Colonic mucosa (tissue), 4 donors: ENCODE measurements around the gene CLDN18. TPM values are rescaled to one million over a fixed set of nuclear protein-coding genes. Genes with fewer than 3 reads are reported as not detected.

ENCODE experiments used
- DNase-seq: peaks from one replicate; pipeline ENCODE4 v3.0.0-alpha.2; 2020
- H3K27ac ChIP-seq: fragments of 200-600 bp; one replicate; pipeline ENCODE4 v1.8.0; 2021
- H3K27me3 ChIP-seq: fragments of 200-600 bp; one replicate; pipeline ENCODE4 v1.8.0; 2021
- H3K36me3 ChIP-seq: fragments of 200-600 bp; one replicate; pipeline ENCODE4 v1.8.0; 2021
- H3K4me1 ChIP-seq: fragments of 200-600 bp; one replicate; pipeline ENCODE4 v1.8.0; 2021; ENCODE audit warnings: mild to moderate bottlenecking
- H3K4me3 ChIP-seq: fragments of 200-600 bp; one replicate; pipeline ENCODE4 v1.8.0; 2021
- H3K9ac ChIP-seq, 2 donors: one replicate each; pipeline ENCODE4 v1.7.0; 2013; ENCODE audit warnings: control low read depth in 2 of 2, low read depth in 2 of 2, low read length in 2 of 2
- H3K9me3 ChIP-seq: fragments of 200-600 bp; one replicate; pipeline ENCODE4 v1.8.0; 2021
- intact Hi-C: fragments of 100-400 bp; cut with DNase I; formaldehyde crosslinking; loops from one replicate; pipeline ENCODE4 v1.14.1; 2022
- total RNA-seq, 2 donors: library from RNA; stranded (reverse); fragmentation: NEBNext Ultra II Directional in 1 of 2; extraction: Animal tissue kit (Norgen Biotek cat#: 25700) in 1 of 2; gene quantifications; one replicate each; pipeline ENCODE4 v1.2.1, GENCODE V29; 2021
- TF ChIP-seq, protein P1 (sequence below): fragments of 200-600 bp; IDR thresholded peaks from one replicate; pipeline ENCODE4 v1.8.0; 2022; ENCODE audit warnings: antibody characterized with exemption, mild to moderate bottlenecking
- donor health status: healthy.
- donor health status: DM: no; HTN: no; CAD: no.
- donor health status: DM: no; HTN: no; CAD: no.

CLDN18 gene
- total RNA-seq, 2 donors from 2014 or later = 0.11 to 0.44 TPM

DNA sequence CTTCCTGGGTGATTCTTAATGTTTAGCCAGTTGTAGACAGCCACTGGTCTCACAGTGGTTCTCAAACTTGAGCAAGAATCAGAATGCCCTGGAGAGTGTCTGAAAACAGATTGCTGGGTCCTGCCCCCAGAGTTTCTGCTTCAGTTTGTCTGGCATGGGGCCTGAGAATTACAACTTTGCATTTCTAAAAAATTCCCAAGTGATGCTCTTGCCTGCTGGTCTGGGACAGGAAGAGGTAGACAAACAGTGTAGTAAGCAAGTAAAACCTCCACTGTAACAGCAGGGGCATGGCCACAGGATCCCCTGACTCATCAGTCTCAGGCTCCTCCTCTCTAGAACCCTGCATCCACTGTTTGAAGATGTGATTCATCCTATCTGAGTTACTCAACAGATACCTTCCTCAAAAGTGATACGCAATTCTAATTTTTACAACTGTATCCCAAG, 69.0 kb downstream of the CLDN18 start:
- TF ChIP-seq, protein P1, sequence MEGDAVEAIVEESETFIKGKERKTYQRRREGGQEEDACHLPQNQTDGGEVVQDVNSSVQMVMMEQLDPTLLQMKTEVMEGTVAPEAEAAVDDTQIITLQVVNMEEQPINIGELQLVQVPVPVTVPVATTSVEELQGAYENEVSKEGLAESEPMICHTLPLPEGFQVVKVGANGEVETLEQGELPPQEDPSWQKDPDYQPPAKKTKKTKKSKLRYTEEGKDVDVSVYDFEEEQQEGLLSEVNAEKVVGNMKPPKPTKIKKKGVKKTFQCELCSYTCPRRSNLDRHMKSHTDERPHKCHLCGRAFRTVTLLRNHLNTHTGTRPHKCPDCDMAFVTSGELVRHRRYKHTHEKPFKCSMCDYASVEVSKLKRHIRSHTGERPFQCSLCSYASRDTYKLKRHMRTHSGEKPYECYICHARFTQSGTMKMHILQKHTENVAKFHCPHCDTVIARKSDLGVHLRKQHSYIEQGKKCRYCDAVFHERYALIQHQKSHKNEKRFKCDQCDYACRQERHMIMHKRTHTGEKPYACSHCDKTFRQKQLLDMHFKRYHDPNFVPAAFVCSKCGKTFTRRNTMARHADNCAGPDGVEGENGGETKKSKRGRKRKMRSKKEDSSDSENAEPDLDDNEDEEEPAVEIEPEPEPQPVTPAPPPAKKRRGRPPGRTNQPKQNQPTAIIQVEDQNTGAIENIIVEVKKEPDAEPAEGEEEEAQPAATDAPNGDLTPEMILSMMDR = no peak
- H3K27ac ChIP-seq = no peak overlapping the region
- no peak for DNase-seq
- H3K4me3 ChIP-seq = no peak overlapping the region
- no peaks in the 10 kb centered on the region for H3K27me3 ChIP-seq
- no peak overlapping the region for H3K9ac ChIP-seq
- no peaks in the 10 kb centered on the region for H3K36me3 ChIP-seq
- intact Hi-C loops = no loop called here
- H3K9me3 ChIP-seq = no peaks in the 10 kb centered on the region
- H3K4me1 ChIP-seq = no peaks in the 10 kb centered on the region

DNA sequence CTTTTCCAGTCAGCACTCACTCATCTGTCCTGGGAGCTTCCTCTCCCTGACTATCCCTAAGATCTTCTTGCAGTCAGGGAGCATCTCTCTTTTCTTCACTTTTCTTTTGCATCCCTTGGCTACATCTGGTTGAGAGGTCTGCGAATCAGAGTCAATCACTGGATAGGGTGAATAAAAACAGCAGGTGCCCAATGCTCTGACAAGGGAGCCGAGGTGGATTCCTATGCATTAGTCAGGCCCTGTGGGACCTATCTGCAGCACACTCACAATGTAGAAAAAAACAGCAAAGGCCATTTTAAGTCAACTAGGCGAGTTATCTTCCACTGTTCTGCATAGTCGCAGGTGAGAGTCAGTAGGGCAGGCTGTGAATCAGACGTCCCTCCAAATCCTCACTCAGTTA, 69.9 kb downstream of the CLDN18 start:
- Histone ChIP-seq H3K9me3 (no peaks in the 10 kb centered on the region), H3K9ac (no peak overlapping the region), H3K4me1 (no peaks in the 10 kb centered on the region), H3K27ac (no peak overlapping the region), H3K4me3 (no peak overlapping the region), H3K27me3 (no peaks in the 10 kb centered on the region), H3K36me3 (no peaks in the 10 kb centered on the region)
- TF ChIP-seq, protein P1 = no peak
- no peak for DNase-seq
- intact Hi-C loops = no loop called here

DNA sequence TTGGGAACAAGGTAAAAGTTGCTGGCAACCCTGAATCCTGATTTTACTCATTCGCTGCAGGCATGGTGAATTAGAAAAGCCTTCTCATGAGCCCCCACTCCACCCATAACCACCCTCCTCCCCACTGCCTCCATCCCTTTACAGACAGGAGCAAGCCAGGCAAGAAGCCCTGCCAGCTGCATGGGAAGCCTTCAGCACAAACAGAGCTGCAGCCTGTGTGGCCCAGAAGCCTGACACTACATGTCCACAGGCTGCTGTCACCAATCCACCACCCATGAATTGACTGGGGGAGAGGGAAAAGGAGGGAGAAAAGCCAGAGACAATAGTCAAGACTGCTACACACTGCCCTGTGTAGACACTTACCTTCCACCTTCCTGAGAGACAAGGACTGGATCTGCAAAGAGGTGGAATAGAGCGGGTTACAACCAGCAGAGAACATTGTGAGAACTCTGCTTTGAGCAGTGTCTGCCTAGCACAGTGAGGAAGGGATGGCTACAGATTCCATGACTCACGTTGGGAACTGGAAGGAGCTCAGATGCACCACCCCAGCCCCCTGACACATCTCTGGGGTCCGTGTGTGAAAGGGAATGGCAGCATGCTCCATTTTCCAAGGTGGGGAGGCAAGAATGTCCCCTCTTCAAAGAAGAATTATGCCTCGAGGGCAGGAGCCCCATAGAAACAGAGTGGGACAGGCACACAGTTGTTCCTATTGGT, 71.6 kb downstream of the CLDN18 start:
- DNase-seq = no peak
- no peaks in the 10 kb centered on the region for H3K9me3 ChIP-seq
- H3K9ac ChIP-seq = no peak overlapping the region
- no peak overlapping the region for H3K4me3 ChIP-seq
- H3K36me3 ChIP-seq = no peaks in the 10 kb centered on the region
- no peaks in the 10 kb centered on the region for H3K4me1 ChIP-seq
- no peaks in the 10 kb centered on the region for H3K27me3 ChIP-seq
- intact Hi-C loops = no loop called here
- TF ChIP-seq, protein P1 = no peak
- H3K27ac ChIP-seq = no peak overlapping the region

DNA sequence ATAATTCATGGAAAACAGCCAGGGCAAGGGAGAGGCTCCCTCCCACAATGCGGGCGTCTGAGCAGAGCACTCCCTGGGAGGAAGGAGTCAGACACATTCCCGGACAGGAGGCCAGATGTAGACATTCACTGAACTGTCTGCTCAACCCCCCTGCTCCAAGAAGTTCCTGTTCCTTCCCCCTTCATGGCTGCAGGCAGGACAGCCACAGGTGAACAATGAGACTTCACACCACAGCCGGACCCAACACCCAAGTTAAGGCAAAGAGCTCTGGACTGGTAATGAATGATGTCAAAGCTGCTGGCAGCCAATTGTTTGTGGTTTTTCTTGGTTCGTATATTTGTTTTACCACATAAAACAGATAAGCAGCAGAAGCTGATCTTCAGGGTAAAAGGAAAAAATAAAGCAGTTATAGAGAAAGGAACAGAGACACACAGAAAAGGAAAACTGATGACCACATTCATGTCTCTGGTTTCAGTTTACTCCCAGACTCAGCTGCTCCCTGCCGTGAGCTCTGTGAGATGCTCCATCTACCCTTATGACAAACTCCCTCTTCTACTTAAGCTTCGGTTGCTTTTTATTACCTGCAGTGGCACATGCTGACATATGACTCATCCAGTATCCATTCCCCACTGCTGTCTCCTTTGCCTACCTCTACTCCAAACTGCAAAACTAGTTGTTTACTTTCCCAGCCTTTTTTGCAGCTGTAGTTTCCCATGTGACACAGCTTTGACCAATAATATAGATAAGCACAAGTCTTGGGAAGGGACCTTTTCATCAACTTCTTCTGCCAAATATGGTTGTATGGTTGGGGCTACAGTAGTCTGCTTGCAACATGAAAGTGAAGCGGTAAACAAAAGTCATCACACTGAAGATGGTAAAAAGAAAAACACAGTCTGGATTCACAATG, 72.4 kb downstream of the CLDN18 start:
- no peak overlapping the region for H3K9ac ChIP-seq
- TF ChIP-seq, protein P1 = no peak
- H3K27me3 ChIP-seq = no peaks in the 10 kb centered on the region
- H3K4me3 ChIP-seq = no peak overlapping the region
- H3K9me3 ChIP-seq = no peaks in the 10 kb centered on the region
- no peaks in the 10 kb centered on the region for H3K36me3 ChIP-seq
- H3K27ac ChIP-seq = no peak overlapping the region
- H3K4me1 ChIP-seq = no peaks in the 10 kb centered on the region
- no peak for DNase-seq
- intact Hi-C loops = no loop called here

DNA sequence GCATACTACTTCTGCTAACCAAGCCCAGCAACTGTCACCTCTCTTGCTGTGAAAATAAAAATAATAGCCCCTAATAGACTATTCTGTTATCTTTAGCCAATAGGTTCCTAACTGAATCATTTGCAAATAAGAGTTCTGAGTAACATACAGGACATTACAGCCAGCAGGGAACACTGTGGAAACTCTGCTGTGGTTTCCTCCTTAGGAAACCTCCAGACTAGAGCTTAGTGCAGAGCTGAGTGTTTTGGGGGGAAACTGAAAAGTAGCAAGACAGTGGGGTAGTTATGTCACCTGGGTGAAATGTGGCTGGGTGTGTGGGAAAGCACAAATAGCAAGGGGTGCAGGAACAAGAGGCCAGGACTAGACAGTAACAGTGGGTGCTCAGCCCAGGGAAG, 73.0 kb downstream of the CLDN18 start:
- intact Hi-C loops = no loop called here
- DNase-seq = no peak
- Histone ChIP-seq H3K27me3 (no peaks in the 10 kb centered on the region), H3K9ac (no peak overlapping the region), H3K27ac (no peak overlapping the region), H3K4me3 (no peak overlapping the region), H3K9me3 (no peaks in the 10 kb centered on the region), H3K4me1 (no peaks in the 10 kb centered on the region), H3K36me3 (no peaks in the 10 kb centered on the region)
- TF ChIP-seq, protein P1 = no peak

Other genes with a start within 250 kb of the CLDN18 start
- not detected for gene SOX14, start 245.8 kb upstream of the CLDN18 start, total RNA-seq
- gene DZIP1L, start 105.4 kb downstream of the CLDN18 start, total RNA-seq = under 1 TPM; 0.69 to 0.89 TPM
- not detected for gene A4GNT, start 122.2 kb downstream of the CLDN18 start, total RNA-seq
- 10 to 100 TPM; 10.5 to 18.7 TPM for gene DBR1, start 164.8 kb downstream of the CLDN18 start, total RNA-seq
- gene ARMC8, start 177.1 kb downstream of the CLDN18 start, total RNA-seq = 10 to 100 TPM; 29.9 to 35.0 TPM